Measurements from ENCODE around the gene KAT2B. TPM values are rescaled to one million over a fixed set of nuclear protein-coding genes. Genes with fewer than 3 reads are reported as not detected.
"Not testable (repeated sequence)": the region's sequence is repeated elsewhere in the genome, so short reads cannot be mapped to it uniquely, and the experiment has no call there.

The KAT2B gene
- total RNA-seq, 2 donors from 2014 or later, result 16.4 to 31.7 TPM

DNA sequence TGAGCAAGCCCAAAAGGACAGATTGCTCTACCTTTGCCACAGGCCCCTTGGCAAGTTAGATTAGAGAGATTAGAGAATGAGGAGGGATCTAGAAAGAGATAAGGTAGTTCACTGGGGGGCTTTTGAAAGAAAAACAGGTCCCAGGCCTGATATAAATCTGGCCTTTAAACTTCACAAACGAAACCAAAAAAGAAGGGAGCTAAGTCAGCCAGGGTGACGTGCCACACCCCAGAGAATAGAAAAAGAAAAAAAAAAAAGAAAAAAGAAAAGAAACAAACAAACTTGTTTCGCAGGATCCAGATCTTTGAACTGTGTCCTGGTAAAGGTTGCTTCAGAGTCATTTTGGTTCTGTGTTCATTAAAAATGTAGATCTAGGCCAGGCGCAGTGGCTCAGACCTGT, 3.6 kb downstream of the KAT2B start:
- no peaks in the 10 kb centered on the region for H3K4me1 ChIP-seq (replicated peaks)
- no peaks in the 10 kb centered on the region for H3K27me3 ChIP-seq (replicated peaks; ENCODE audit: insufficient read depth)
- 44% methylated on average over 4 of the region's 4 CpGs for WGBS
- H3K36me3 ChIP-seq, result no peaks in the 10 kb centered on the region
- H3K27ac ChIP-seq, result peak overlapping the region; percentile 60 to 79
- H3K9me3 ChIP-seq, result no peaks in the 10 kb centered on the region
- intact Hi-C loops (cut with DNase I), result loop anchor here (5.0 kb wide), 1 partner anchor 98 kb away; no protein-coding TSS in a partner anchor
- TF ChIP-seq, protein P1, sequence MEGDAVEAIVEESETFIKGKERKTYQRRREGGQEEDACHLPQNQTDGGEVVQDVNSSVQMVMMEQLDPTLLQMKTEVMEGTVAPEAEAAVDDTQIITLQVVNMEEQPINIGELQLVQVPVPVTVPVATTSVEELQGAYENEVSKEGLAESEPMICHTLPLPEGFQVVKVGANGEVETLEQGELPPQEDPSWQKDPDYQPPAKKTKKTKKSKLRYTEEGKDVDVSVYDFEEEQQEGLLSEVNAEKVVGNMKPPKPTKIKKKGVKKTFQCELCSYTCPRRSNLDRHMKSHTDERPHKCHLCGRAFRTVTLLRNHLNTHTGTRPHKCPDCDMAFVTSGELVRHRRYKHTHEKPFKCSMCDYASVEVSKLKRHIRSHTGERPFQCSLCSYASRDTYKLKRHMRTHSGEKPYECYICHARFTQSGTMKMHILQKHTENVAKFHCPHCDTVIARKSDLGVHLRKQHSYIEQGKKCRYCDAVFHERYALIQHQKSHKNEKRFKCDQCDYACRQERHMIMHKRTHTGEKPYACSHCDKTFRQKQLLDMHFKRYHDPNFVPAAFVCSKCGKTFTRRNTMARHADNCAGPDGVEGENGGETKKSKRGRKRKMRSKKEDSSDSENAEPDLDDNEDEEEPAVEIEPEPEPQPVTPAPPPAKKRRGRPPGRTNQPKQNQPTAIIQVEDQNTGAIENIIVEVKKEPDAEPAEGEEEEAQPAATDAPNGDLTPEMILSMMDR (IDR thresholded peaks at IDR 0.05), result no peak
- TF ChIP-seq POLR2A (IDR thresholded peaks at IDR 0.05), result no peak
- no peak for TF ChIP-seq POLR2AphosphoS5 (IDR thresholded peaks at IDR 0.05)
- DNase-seq (ENCODE audit: low spot score), result no peak
- peak overlapping the region in 1 of 2 donors; percentile 7 for H3K4me3 ChIP-seq

DNA sequence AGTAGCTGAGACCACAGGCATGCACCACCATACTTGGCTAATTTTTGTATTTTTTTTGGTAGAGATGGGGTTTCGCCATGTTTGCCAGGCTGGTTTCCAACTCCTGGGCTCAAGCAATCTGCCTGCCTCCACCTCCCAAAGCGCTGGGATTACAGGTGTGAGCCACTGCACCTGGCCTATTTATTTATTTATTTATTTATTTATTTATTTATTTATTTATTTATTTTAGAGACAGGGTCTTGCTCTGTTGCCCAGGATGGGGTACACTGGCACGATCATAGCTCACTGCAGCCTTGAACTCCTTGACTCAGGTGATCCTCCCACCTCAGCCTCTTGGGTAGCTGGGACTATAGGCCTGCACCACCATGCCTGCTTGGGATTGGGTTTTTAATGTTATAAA, 4.9 kb downstream of the KAT2B start:
- H3K9me3 ChIP-seq; H3K36me3 ChIP-seq; H3K27me3 ChIP-seq (replicated peaks; ENCODE audit: insufficient read depth); H3K4me3 ChIP-seq; DNase-seq (ENCODE audit: low spot score); H3K4me1 ChIP-seq (replicated peaks); H3K27ac ChIP-seq; intact Hi-C loops (cut with DNase I): not testable (repeated sequence)
- 99% methylated on average over 3 of the region's 3 CpGs for WGBS

DNA sequence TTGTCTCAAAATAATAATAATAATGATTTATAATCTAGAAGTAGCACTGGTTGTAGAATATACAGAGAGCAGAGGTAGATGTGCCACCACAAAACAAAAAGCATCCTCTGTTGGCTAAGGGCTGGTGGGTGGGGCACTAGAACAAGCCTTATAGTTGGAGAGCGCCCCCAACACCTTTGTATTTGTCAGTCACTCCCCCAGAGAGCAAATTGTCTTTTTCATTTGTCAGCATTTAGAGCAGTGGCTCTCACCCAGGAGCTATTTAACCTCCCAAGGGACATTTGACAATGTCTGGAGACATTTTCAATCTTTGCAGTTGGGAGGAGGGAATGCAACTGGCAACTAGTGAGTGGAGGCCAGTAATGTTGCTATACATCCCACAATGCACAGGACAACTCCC, 6.3 kb downstream of the KAT2B start:
- Histone ChIP-seq H3K27ac (no peak overlapping the region), H3K4me1 (replicated peaks) (no peaks in the 10 kb centered on the region), H3K9me3 (no peaks in the 10 kb centered on the region), H3K36me3 (no peaks in the 10 kb centered on the region), H3K27me3 (replicated peaks; ENCODE audit: insufficient read depth) (no peaks in the 10 kb centered on the region), H3K4me3 (no peak overlapping the region)
- intact Hi-C loops (cut with DNase I), result no loop called here
- 93% methylated on average over 1 of the region's 1 CpG for WGBS
- TF ChIP-seq POLR2AphosphoS5 (IDR thresholded peaks at IDR 0.05) (no peak), POLR2A (IDR thresholded peaks at IDR 0.05) (no peak)
- TF ChIP-seq, protein P1 (IDR thresholded peaks at IDR 0.05), result no peak
- DNase-seq (ENCODE audit: low spot score), result no peak

DNA sequence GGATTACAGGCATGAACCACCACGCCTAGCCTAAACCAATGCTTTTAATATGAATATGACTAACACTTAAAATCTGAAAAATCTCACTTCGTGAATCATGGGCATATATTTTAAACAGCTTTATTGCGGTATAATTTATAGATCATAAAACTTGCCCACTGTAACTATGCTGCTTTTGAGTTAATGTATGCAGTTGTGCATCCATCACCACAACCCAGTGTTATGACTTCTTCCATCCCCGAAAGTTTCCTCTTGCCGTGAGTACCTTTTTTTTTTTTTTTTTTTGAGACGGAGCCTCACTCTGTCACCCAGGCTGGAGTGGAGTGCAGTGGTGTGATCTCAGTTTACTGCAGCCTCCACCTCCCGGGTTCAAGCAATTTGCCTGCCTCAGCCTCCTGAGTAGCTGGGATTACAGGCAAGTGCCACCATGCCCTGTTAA, 7.1 kb downstream of the KAT2B start:
- H3K4me1 ChIP-seq (replicated peaks), result no peaks in the 10 kb centered on the region
- 60% methylated on average over 7 of the region's 7 CpGs for WGBS
- H3K9me3 ChIP-seq, result no peaks in the 10 kb centered on the region
- intact Hi-C loops (cut with DNase I), result no loop called here
- TF ChIP-seq POLR2A (IDR thresholded peaks at IDR 0.05), result no peak
- no peak for TF ChIP-seq POLR2AphosphoS5 (IDR thresholded peaks at IDR 0.05)
- TF ChIP-seq, protein P1 (IDR thresholded peaks at IDR 0.05), result no peak
- no peaks in the 10 kb centered on the region for H3K36me3 ChIP-seq
- H3K27ac ChIP-seq, result no peak overlapping the region
- H3K27me3 ChIP-seq (replicated peaks; ENCODE audit: insufficient read depth), result no peaks in the 10 kb centered on the region
- H3K4me3 ChIP-seq, result no peak overlapping the region
- no peak for DNase-seq (ENCODE audit: low spot score)

DNA sequence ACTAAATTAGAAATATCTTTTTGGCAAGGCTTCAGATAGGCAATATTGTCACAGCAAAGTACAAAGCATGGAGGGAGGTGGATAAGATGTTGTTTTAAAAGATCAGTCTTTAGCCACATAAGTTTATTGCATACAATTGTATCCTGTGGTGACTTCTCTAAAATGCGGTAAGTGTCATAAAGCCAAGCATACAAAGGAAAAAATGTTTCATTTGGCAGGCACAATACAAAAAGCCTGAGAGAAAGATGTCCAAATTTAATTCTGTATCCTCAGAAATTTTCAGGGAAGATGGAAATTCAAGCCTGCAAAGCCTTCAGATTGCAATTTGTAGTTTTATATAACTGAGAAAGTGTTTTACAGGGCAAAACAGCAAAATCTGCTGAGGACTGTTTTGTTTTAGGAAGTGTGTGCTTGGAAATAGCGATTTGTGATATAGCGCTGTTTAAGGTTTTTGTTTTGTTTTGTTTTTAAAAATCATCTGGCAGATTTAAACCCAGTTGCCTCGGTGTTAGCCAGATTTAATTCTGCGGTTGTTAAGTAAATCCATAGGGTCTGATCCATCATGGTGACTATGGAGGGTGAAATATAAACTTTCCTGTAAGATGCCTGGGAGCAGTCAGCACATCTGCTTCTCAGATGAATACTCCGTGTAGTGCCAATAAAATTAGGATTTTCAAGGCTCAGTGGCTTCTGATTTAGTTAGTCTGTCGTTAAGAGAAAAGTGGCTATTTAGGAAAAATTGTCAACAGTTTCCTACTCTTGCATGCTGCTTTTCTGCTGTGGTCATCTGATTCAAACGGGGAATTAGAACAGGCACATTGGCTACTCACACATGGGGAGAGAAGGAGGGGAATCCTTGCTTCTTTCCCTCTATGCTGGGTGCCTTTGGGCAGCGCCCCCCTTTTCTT, 8.0 kb downstream of the KAT2B start:
- H3K4me1 ChIP-seq (replicated peaks), result no peaks in the 10 kb centered on the region
- H3K36me3 ChIP-seq, result no peaks in the 10 kb centered on the region
- H3K4me3 ChIP-seq, result no peak overlapping the region
- H3K27me3 ChIP-seq (replicated peaks; ENCODE audit: insufficient read depth), result no peaks in the 10 kb centered on the region
- 37% methylated on average over 9 of the region's 9 CpGs for WGBS
- no peak for DNase-seq (ENCODE audit: low spot score)
- TF ChIP-seq POLR2A (IDR thresholded peaks at IDR 0.05) (no peak), POLR2AphosphoS5 (IDR thresholded peaks at IDR 0.05) (no peak)
- TF ChIP-seq, protein P1 (IDR thresholded peaks at IDR 0.05), result no peak
- intact Hi-C loops (cut with DNase I), result no loop called here
- H3K9me3 ChIP-seq, result no peaks in the 10 kb centered on the region
- peak overlapping the region in 1 of 2 donors; percentile 16 for H3K27ac ChIP-seq
